ENCODE results near the gene NFAT5.

Gene NFAT5

GRCh38 chr16:69701866-69702265 lies 136.1 kb downstream of the NFAT5 start:
- Histone ChIP-seq H3K9me3 (ENCODE audit: control insufficient read depth, low read depth, low read length) (no peaks in the 10 kb centered on the region), H3K27ac (ENCODE audit: low read length) (no peak overlapping the region), H3K36me3 (ENCODE audit: control insufficient read depth, low read depth, low read length) (peaks cover 4% of the 10 kb centered on the region), H3K9ac (ENCODE audit: low read length) (no peak overlapping the region), H3K27me3 (ENCODE audit: control insufficient read depth, insufficient read depth, low read length) (no peaks in the 10 kb centered on the region), H3K4me1 (ENCODE audit: control insufficient read depth, low read depth, low read length) (no peaks in the 10 kb centered on the region), H3K4me3 (ENCODE audit: low read length) (no peak overlapping the region)

- H3K4me3 ChIP-seq (ENCODE audit: low read length) = no peak overlapping the region
- H3K27ac ChIP-seq (ENCODE audit: low read length) = no peak overlapping the region
- H3K36me3 ChIP-seq (ENCODE audit: control insufficient read depth, low read depth, low read length) = peaks cover 4% of the 10 kb centered on the region
- H3K9ac ChIP-seq (ENCODE audit: low read length) = no peak overlapping the region
- no peaks in the 10 kb centered on the region for H3K27me3 ChIP-seq (ENCODE audit: control insufficient read depth, insufficient read depth, low read length)
- H3K4me1 ChIP-seq (ENCODE audit: control insufficient read depth, low read depth, low read length) = no peaks in the 10 kb centered on the region
- no peaks in the 10 kb centered on the region for H3K9me3 ChIP-seq (ENCODE audit: control insufficient read depth, low read depth, low read length)
These were observed 137.9 kb downstream of the NFAT5 start for GRCh38 chr16:69703638-69704037.

- Histone ChIP-seq H3K4me3 (ENCODE audit: low read length) (no peak overlapping the region), H3K9me3 (ENCODE audit: control insufficient read depth, low read depth, low read length) (no peaks in the 10 kb centered on the region), H3K9ac (ENCODE audit: low read length) (no peak overlapping the region), H3K36me3 (ENCODE audit: control insufficient read depth, low read depth, low read length) (peaks cover 10% of the 10 kb centered on the region), H3K27ac (ENCODE audit: low read length) (no peak overlapping the region), H3K4me1 (ENCODE audit: control insufficient read depth, low read depth, low read length) (no peaks in the 10 kb centered on the region), H3K27me3 (ENCODE audit: control insufficient read depth, insufficient read depth, low read length) (no peaks in the 10 kb centered on the region)
These were observed 140.6 kb downstream of the NFAT5 start for GRCh38 chr16:69706256-69706974.

DNA sequence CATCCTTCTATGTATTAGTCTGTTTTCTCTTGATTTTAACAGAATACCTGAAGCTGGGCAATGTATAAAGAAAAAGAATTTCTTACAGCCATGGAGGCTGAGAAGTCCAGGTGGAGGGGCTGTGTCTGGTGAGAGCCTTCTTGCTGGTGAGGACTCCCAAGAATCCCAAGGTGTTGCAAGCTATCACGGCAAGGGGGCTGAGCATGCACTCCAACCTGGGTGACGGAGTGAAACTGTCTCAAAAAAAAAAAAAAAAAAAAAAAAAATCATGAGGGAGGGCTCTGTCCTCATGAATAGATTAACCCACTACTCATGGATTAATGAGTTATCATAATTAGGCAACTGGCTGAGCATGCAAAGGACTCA lies 141.2 kb downstream of the NFAT5 start:
- no peak overlapping the region for H3K4me3 ChIP-seq (ENCODE audit: low read length)
- H3K9ac ChIP-seq (ENCODE audit: low read length) = no peak overlapping the region
- no peaks in the 10 kb centered on the region for H3K9me3 ChIP-seq (ENCODE audit: control insufficient read depth, low read depth, low read length)
- H3K36me3 ChIP-seq (ENCODE audit: control insufficient read depth, low read depth, low read length) = peaks cover 11% of the 10 kb centered on the region
- H3K27me3 ChIP-seq (ENCODE audit: control insufficient read depth, insufficient read depth, low read length) = no peaks in the 10 kb centered on the region
- no peak overlapping the region for H3K27ac ChIP-seq (ENCODE audit: low read length)
- no peaks in the 10 kb centered on the region for H3K4me1 ChIP-seq (ENCODE audit: control insufficient read depth, low read depth, low read length)

DNA sequence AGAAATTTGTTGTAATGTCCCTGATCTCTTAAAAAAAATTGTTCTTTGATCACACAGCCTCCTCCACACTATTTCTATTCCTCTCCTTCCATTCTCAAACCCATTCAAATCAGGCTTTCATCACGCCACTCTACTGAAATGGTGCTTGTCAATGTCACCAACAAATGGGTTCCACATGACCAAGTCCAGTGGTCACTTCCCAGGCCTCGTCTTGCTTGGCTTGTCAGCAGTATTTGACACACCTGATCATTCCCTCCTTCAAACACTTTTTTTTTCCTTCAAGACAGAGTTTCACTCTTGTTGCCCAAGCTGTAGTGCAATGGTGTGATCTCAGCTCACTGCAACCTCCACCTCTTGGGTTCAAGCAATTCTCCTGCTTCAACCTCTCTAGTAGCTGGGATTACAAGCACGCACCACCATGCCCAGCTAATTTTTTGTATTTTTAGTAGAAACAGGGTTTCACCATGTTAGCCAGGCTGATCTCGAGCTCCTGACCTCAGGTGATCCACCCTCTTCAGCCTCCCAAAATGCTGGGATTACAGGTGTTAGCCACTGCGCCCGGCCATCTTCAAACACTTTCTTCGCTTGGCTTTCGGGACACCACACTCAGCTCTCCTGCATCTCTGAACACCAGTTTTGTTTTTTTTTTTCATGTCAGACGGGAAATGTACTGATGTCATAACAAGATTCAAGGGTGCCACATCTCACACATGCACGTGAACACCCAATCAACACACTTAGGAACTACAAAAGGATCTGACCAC lies 142.3 kb downstream of the NFAT5 start:
- no peaks in the 10 kb centered on the region for H3K9me3 ChIP-seq (ENCODE audit: control insufficient read depth, low read depth, low read length)
- H3K36me3 ChIP-seq (ENCODE audit: control insufficient read depth, low read depth, low read length) = peaks cover 21% of the 10 kb centered on the region
- no peaks in the 10 kb centered on the region for H3K4me1 ChIP-seq (ENCODE audit: control insufficient read depth, low read depth, low read length)
- no peak overlapping the region for H3K27ac ChIP-seq (ENCODE audit: low read length)
- H3K4me3 ChIP-seq (ENCODE audit: low read length) = no peak overlapping the region
- no peaks in the 10 kb centered on the region for H3K27me3 ChIP-seq (ENCODE audit: control insufficient read depth, insufficient read depth, low read length)
- H3K9ac ChIP-seq (ENCODE audit: low read length) = no peak overlapping the region

DNA sequence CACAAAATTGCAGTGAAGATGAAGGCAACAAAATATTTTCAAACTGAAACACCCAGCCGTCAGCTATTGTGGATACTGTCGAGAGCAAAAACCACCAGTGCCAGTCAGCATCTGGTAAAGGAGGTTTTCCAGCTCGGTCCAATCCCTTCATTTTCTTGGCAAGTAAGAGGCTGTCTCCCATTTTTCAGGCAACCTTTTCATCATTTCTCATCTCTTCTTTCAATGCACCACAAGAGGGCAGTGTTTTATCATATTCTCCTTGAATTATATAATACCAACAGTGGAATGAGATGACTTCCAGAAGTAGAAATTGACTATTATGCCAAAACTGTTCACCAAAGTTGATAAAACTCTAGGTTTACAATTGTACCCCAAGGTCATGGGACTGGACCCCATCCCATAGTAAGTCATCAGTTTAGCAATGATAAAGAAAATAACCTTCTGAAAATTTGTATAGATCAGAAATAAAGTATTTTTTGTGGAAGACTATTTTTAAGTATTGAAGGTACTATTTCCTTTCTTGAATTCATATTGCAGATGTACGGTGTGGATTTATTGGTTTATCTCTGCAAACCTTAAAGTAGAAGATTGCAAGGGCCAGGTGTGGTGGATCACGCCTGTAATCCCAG lies 143.8 kb downstream of the NFAT5 start:
- Histone ChIP-seq H3K27me3 (ENCODE audit: control insufficient read depth, insufficient read depth, low read length) (no peaks in the 10 kb centered on the region), H3K36me3 (ENCODE audit: control insufficient read depth, low read depth, low read length) (peaks cover 21% of the 10 kb centered on the region), H3K27ac (ENCODE audit: low read length) (no peak overlapping the region)

DNA sequence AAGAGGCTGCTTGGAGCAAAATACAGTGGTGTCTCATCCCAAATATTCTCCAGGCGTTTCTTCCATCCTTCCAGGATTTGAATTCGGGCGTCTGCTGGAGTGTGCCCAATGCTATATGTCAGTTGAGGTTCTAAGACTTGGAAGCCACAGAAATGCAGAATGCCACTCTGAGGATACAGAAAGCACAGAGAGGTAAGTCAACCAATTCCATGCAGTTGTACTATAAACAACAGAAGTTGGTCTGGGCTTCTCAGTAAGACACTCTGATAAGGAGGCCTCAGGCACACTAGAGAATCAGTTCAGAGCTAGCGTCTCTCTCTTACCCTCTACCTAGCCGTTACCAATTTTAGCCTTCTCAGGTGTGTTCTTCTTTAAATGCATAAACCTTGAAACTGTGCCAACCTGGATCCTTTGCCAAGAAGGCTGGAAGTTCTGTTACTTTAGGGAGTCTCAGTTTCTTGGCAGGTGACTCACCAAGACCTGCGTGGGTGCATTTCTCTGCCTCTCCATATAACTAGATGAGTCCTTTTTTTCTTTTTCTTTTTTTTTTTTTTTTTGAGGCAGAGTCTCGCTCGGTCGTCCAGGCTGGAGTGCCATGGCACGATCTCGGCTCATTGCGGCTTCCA lies 145.5 kb downstream of the NFAT5 start:
- no peak overlapping the region for H3K27ac ChIP-seq (ENCODE audit: low read length)
- H3K4me3 ChIP-seq (ENCODE audit: low read length) = no peak overlapping the region

More for the DNA sequence above, 143.8 kb downstream of the NFAT5 start:
- H3K4me1 ChIP-seq (ENCODE audit: control insufficient read depth, low read depth, low read length) = no peaks in the 10 kb centered on the region
- no peak overlapping the region for H3K4me3 ChIP-seq (ENCODE audit: low read length)
- H3K9me3 ChIP-seq (ENCODE audit: control insufficient read depth, low read depth, low read length) = no peaks in the 10 kb centered on the region
- H3K9ac ChIP-seq (ENCODE audit: low read length) = no peak overlapping the region

GRCh38 chr16:69712277-69712676 lies 146.5 kb downstream of the NFAT5 start:
- H3K27ac ChIP-seq (ENCODE audit: low read length) = no peak overlapping the region
- no peaks in the 10 kb centered on the region for H3K4me1 ChIP-seq (ENCODE audit: control insufficient read depth, low read depth, low read length)
- H3K4me3 ChIP-seq (ENCODE audit: low read length) = no peak overlapping the region
- H3K27me3 ChIP-seq (ENCODE audit: control insufficient read depth, insufficient read depth, low read length) = no peaks in the 10 kb centered on the region
- H3K9ac ChIP-seq (ENCODE audit: low read length) = no peak overlapping the region
- peaks cover 24% of the 10 kb centered on the region for H3K36me3 ChIP-seq (ENCODE audit: control insufficient read depth, low read depth, low read length)
- H3K9me3 ChIP-seq (ENCODE audit: control insufficient read depth, low read depth, low read length) = no peaks in the 10 kb centered on the region

More for the DNA sequence above, 145.5 kb downstream of the NFAT5 start:
- Histone ChIP-seq H3K9ac (ENCODE audit: low read length) (no peak overlapping the region), H3K9me3 (ENCODE audit: control insufficient read depth, low read depth, low read length) (no peaks in the 10 kb centered on the region), H3K27me3 (ENCODE audit: control insufficient read depth, insufficient read depth, low read length) (no peaks in the 10 kb centered on the region), H3K36me3 (ENCODE audit: control insufficient read depth, low read depth, low read length) (peaks cover 24% of the 10 kb centered on the region), H3K4me1 (ENCODE audit: control insufficient read depth, low read depth, low read length) (no peaks in the 10 kb centered on the region)

- Histone ChIP-seq H3K9ac (ENCODE audit: low read length) (no peak overlapping the region), H3K9me3 (ENCODE audit: control insufficient read depth, low read depth, low read length) (no peaks in the 10 kb centered on the region), H3K36me3 (ENCODE audit: control insufficient read depth, low read depth, low read length) (peaks cover 28% of the 10 kb centered on the region), H3K4me1 (ENCODE audit: control insufficient read depth, low read depth, low read length) (no peaks in the 10 kb centered on the region), H3K27ac (ENCODE audit: low read length) (no peak overlapping the region), H3K27me3 (ENCODE audit: control insufficient read depth, insufficient read depth, low read length) (no peaks in the 10 kb centered on the region), H3K4me3 (ENCODE audit: low read length) (no peak overlapping the region)
These were observed 147.3 kb downstream of the NFAT5 start for GRCh38 chr16:69712914-69713581.

DNA sequence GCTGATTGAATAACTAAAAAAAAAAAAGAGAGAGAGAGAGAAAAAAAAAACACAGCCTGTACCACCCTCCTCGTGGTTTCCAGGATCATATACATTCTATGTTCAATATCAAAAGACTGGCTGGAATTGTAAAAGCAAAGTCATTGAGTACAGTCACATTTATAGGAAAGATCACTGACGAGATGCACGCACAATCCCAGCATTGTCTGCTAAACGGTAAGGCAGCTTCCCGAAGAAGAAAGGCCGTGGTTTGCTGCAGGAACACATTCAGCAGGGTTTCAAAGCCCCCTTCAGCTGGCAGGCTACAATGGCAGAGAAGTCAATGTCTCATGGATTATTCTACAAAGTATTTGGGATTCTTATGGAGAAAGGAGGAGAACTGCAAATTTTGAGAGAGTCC lies 151.3 kb downstream of the NFAT5 start:
- H3K27me3 ChIP-seq (ENCODE audit: control insufficient read depth, insufficient read depth, low read length) = no peaks in the 10 kb centered on the region
- H3K4me1 ChIP-seq (ENCODE audit: control insufficient read depth, low read depth, low read length) = no peaks in the 10 kb centered on the region
- H3K4me3 ChIP-seq (ENCODE audit: low read length) = no peak overlapping the region
- no peak overlapping the region for H3K27ac ChIP-seq (ENCODE audit: low read length)
- peaks cover 17% of the 10 kb centered on the region for H3K36me3 ChIP-seq (ENCODE audit: control insufficient read depth, low read depth, low read length)
- no peaks in the 10 kb centered on the region for H3K9me3 ChIP-seq (ENCODE audit: control insufficient read depth, low read depth, low read length)
- no peak overlapping the region for H3K9ac ChIP-seq (ENCODE audit: low read length)

DNA sequence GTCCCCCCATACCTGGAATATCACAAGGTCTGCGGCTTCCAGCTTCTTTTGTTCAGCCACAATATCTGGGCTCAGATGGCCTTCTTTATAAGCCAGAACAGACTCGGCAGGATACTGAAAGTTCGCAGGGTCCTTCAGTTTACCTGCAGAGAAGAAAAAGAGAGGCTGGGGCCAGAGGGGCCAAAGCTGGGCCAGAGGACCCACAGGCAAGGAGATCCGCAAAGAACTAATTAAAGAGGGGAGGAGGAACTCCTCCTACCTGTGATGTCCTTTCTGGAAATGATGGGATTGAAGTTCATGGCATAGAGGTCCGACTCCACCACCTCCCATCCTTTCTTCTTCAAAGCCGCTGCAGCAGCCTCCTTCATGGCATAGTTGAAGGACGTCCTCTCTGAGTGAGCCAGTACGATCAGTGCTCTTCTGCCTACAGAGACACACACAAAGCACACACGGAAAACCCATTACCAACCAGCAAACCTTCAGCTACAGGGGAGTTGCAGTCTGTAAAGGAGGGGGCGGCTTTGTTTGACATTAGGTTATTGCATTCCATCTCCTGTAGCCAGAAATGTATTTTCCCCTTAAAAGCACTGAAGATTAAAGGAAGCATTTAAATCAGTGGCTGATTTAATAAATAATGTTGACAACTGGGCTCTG lies 152.5 kb downstream of the NFAT5 start:
- H3K4me1 ChIP-seq (ENCODE audit: control insufficient read depth, low read depth, low read length) = no peaks in the 10 kb centered on the region

More for the DNA sequence above, 152.5 kb downstream of the NFAT5 start:
- H3K27me3 ChIP-seq (ENCODE audit: control insufficient read depth, insufficient read depth, low read length) = no peaks in the 10 kb centered on the region
- no peaks in the 10 kb centered on the region for H3K9me3 ChIP-seq (ENCODE audit: control insufficient read depth, low read depth, low read length)
- H3K36me3 ChIP-seq (ENCODE audit: control insufficient read depth, low read depth, low read length) = peaks cover 9% of the 10 kb centered on the region
- no peak overlapping the region for H3K4me3 ChIP-seq (ENCODE audit: low read length)
- H3K27ac ChIP-seq (ENCODE audit: low read length) = no peak overlapping the region
- no peak overlapping the region for H3K9ac ChIP-seq (ENCODE audit: low read length)

Measured in iPS-18a (cell line).